Vagina (tissue), 2 donors: ENCODE data around the gene DEDD. TPM values are rescaled to one million over a fixed set of nuclear protein-coding genes. Genes with fewer than 3 reads are reported as not detected.

Experiments used
- DNase-seq, 2 donors: peaks; one replicate each; pipeline ENCODE4 v3.0.0-alpha.2; 2017; ENCODE audit errors: extremely low spot score in 2 of 2
- H3K27ac ChIP-seq: fragments of 200-600 bp; sonication (generic); one replicate; pipeline ENCODE4 v1.5.1; 2019
- H3K27me3 ChIP-seq: fragments of 200-600 bp; sonication (generic); one replicate; pipeline ENCODE4 v1.5.1; 2019
- H3K36me3 ChIP-seq, 2 donors: fragments of 200-600 bp; sonication (generic); one replicate each; pipeline ENCODE4 v1.5.1; 2017 to 2019
- H3K4me1 ChIP-seq: fragments of 200-600 bp; sonication (generic); one replicate; pipeline ENCODE4 v1.5.1; 2019
- H3K4me3 ChIP-seq, 2 donors: fragments of 200-600 bp; sonication (generic); 1 replicate in 1 of 2; 2 replicates in 1 of 2; pipeline ENCODE4 v1.5.1; 2016 to 2019
- H3K9me3 ChIP-seq: fragments of 200-600 bp; sonication (generic); one replicate; pipeline ENCODE4 v1.5.1; 2019
- POLR2A ChIP-seq, 2 donors: fragments of 450-650 bp; IDR thresholded peaks; one replicate each; pipeline ENCODE4 v1.6.1; 2017; ENCODE audit warnings: antibody characterized with exemption in 2 of 2, mild to moderate bottlenecking in 2 of 2, moderate library complexity in 2 of 2
- POLR2AphosphoS5 ChIP-seq, 2 donors: sonication (generic); formaldehyde crosslinking; IDR thresholded peaks; one replicate each; pipeline ENCODE4 v1.9.0; 2017; ENCODE audit warnings: antibody characterized with exemption in 2 of 2, mild to moderate bottlenecking in 2 of 2, low read depth in 1 of 2; ENCODE audit not compliant: insufficient read depth in 1 of 2
- intact Hi-C: fragments of 100-400 bp; cut with DNase I; formaldehyde crosslinking; loops from one replicate; pipeline ENCODE4 v1.15.1; 2023
- total RNA-seq: library from RNA; depleted of rRNA; stranded (reverse); fragments of >200 nt; gene quantifications from one replicate; pipeline ENCODE4 v1.2.3, GENCODE V29; 2016
- TF ChIP-seq, protein P1 (sequence below), 3 experiments: fragments of 450-650 bp in 2 of 3; fragments of 200-600 bp in 1 of 3; sonication (generic) in 1 of 3; IDR thresholded peaks; one replicate each; pipeline ENCODE4 v1.5.1; 2017 to 2019; ENCODE audit warnings: antibody characterized with exemption in 3 of 3, mild to moderate bottlenecking in 2 of 3, moderate library complexity in 2 of 3

DEDD gene
- total RNA-seq, 1 donor from 2014 or later, result 42.0 TPM

- H3K27me3 ChIP-seq, result no peaks in the 10 kb centered on the region
- peaks cover 0 to 20% of the 10 kb centered on the region in 2 donors for H3K36me3 ChIP-seq
- intact Hi-C loops, result no loop called here
- TF ChIP-seq, protein P1, sequence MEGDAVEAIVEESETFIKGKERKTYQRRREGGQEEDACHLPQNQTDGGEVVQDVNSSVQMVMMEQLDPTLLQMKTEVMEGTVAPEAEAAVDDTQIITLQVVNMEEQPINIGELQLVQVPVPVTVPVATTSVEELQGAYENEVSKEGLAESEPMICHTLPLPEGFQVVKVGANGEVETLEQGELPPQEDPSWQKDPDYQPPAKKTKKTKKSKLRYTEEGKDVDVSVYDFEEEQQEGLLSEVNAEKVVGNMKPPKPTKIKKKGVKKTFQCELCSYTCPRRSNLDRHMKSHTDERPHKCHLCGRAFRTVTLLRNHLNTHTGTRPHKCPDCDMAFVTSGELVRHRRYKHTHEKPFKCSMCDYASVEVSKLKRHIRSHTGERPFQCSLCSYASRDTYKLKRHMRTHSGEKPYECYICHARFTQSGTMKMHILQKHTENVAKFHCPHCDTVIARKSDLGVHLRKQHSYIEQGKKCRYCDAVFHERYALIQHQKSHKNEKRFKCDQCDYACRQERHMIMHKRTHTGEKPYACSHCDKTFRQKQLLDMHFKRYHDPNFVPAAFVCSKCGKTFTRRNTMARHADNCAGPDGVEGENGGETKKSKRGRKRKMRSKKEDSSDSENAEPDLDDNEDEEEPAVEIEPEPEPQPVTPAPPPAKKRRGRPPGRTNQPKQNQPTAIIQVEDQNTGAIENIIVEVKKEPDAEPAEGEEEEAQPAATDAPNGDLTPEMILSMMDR (IDR thresholded peaks at IDR 0.05), result no peak
- no peak for TF ChIP-seq POLR2A (IDR thresholded peaks at IDR 0.05)
- no peak for TF ChIP-seq POLR2AphosphoS5 (IDR thresholded peaks at IDR 0.05; ENCODE audit: insufficient read depth in 1 of 2, low read depth in 1 of 2)
- H3K27ac ChIP-seq, result peak overlapping the region; percentile 96
- peak overlapping the region; percentile 59 to 73 for H3K4me3 ChIP-seq
- peaks cover 56% of the 10 kb centered on the region for H3K4me1 ChIP-seq
- no peak for DNase-seq
- no peaks in the 10 kb centered on the region for H3K9me3 ChIP-seq
These were observed 701 bp downstream of the DEDD start for GRCh38 chr1:161131523-161132409.

DNA sequence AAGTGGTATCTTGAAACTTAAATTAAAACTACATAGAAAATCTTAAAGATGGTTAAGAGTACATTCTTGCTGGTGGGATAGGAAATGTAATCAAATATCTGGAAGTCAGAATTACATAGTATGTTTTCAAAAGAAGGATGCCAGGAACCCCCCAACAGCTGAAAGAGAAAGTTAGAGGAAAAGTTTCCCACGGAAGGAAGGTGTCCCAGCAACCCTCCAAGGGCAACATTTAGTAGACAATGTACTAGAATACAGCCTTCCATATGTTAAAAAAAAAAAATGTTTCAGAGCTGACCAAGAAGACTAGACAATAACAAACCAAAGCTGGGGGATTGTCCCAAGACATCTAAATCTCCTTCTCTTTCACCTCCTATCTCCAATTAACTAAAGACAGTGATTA, 2.2 kb downstream of the DEDD start:
- Histone ChIP-seq H3K27ac (peak overlapping the region; percentile 96), H3K4me3 (no peak overlapping the region), H3K4me1 (peaks cover 56% of the 10 kb centered on the region), H3K27me3 (no peaks in the 10 kb centered on the region), H3K36me3 (peaks cover 0 to 26% of the 10 kb centered on the region in 2 donors), H3K9me3 (no peaks in the 10 kb centered on the region)
- TF ChIP-seq POLR2AphosphoS5 (IDR thresholded peaks at IDR 0.05; ENCODE audit: insufficient read depth in 1 of 2, low read depth in 1 of 2), result no peak
- TF ChIP-seq, protein P1 (IDR thresholded peaks at IDR 0.05), result no peak
- TF ChIP-seq POLR2A (IDR thresholded peaks at IDR 0.05), result no peak
- intact Hi-C loops, result no loop called here
- DNase-seq, result no peak

DNA sequence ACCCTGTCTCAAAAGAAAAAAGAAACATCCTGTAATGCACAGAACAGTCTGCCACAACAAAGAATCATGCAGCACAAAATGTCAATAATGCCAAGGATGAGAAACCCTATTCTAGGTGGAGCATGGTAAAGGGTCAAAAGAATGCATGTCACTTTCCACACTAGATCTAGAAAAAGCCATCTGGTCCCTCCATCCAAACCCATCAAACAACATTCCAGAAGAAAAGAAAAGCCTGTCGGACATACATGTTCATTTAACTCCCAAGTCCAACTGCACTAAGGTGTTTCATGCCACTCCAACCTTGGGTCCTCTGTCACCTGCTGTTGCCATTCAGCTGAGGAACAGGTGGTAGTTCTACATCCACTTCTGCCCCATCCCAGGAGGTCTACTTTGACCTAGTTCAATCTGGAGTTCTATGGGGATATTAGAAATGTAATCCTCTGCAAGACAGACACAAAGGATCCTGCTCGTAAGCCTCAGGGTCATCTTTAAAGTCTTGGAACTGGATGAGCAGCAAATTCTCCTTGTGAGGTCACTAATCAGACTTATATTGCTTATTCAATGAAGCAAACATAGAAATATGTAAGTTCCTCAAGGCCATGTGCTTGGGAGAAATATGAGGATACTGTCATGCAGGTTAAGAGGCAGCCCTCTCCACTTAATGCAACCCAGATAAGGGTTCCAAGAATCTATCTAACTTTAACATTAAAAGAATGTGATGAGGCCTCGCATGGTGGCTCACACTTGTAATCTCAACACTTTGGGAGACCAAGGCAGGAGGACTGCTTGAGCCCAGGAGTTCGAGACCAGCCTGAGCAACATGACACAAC, 3.7 kb downstream of the DEDD start:
- H3K36me3 ChIP-seq, result peaks cover 0 to 38% of the 10 kb centered on the region in 2 donors
- intact Hi-C loops, result no loop called here
- no peaks in the 10 kb centered on the region for H3K9me3 ChIP-seq
- no peak overlapping the region for H3K4me3 ChIP-seq
- no peak for DNase-seq
- H3K27me3 ChIP-seq, result no peaks in the 10 kb centered on the region
- H3K4me1 ChIP-seq, result peaks cover 51% of the 10 kb centered on the region
- TF ChIP-seq, protein P1 (IDR thresholded peaks at IDR 0.05), result no peak
- no peak for TF ChIP-seq POLR2A (IDR thresholded peaks at IDR 0.05)
- TF ChIP-seq POLR2AphosphoS5 (IDR thresholded peaks at IDR 0.05; ENCODE audit: insufficient read depth in 1 of 2, low read depth in 1 of 2), result no peak
- no peak overlapping the region for H3K27ac ChIP-seq

- Histone ChIP-seq H3K4me1 (peaks cover 46% of the 10 kb centered on the region), H3K4me3 (no peak overlapping the region), H3K36me3 (peaks cover 0 to 49% of the 10 kb centered on the region in 2 donors), H3K9me3 (no peaks in the 10 kb centered on the region), H3K27me3 (no peaks in the 10 kb centered on the region), H3K27ac (no peak overlapping the region)
- intact Hi-C loops, result no loop called here
- no peak for DNase-seq
- TF ChIP-seq, protein P1 (IDR thresholded peaks at IDR 0.05), result no peak
- no peak for TF ChIP-seq POLR2A (IDR thresholded peaks at IDR 0.05)
These were observed 4.8 kb downstream of the DEDD start for GRCh38 chr1:161127649-161128048.
